Gastroesophageal sphincter (tissue), 3 donors: ENCODE measurements around the gene SDHB.

Experiments
- EP300 ChIP-seq: sonication (generic); formaldehyde crosslinking; IDR thresholded peaks from one replicate; pipeline ENCODE4 v1.6.1; 2017; ENCODE audit warnings: antibody characterized with exemption, mild to moderate bottlenecking
- POLR2A ChIP-seq, 2 donors: fragments of 450-650 bp; IDR thresholded peaks; one replicate each; pipeline ENCODE4 v1.6.1; 2017; ENCODE audit warnings: antibody characterized with exemption in 2 of 2, mild to moderate bottlenecking in 2 of 2, moderate library complexity in 1 of 2
- POLR2AphosphoS5 ChIP-seq: sonication (generic); formaldehyde crosslinking; IDR thresholded peaks from one replicate; pipeline ENCODE4 v1.6.1; 2017; ENCODE audit warnings: antibody characterized with exemption
- TF ChIP-seq, protein P1 (sequence below), 4 experiments: fragments of 200-600 bp in 2 of 4; fragments of 450-650 bp in 2 of 4; sonication (generic) in 1 of 4; IDR thresholded peaks; one replicate each; pipeline ENCODE4 v1.5.1; 2017 to 2019; ENCODE audit warnings: antibody characterized with exemption in 4 of 4, mild to moderate bottlenecking in 2 of 4, moderate library complexity in 2 of 4

DNA sequence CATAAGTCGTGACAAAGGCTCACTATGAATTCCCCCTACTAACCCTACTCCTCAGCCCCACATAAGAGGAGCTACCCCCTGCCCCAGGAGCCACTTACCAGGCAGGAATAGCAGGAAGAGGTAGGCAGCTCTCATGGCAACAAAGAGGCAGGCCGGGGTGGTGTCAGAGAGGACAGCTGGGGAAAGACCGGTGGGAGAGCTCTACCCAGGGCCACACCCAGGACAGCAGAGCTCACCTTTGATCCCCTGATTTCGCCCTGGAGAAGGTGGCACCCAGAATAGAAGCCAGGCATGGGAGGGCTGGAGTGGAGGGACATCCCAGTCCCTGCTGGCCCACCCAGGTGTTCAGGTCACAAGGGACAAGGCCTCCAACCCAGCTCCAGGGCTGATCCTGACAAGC is 75.7 kb downstream of the SDHB start:
- no peak for TF ChIP-seq POLR2A (IDR thresholded peaks at IDR 0.05)
- TF ChIP-seq EP300 = no peak
- TF ChIP-seq, protein P1, sequence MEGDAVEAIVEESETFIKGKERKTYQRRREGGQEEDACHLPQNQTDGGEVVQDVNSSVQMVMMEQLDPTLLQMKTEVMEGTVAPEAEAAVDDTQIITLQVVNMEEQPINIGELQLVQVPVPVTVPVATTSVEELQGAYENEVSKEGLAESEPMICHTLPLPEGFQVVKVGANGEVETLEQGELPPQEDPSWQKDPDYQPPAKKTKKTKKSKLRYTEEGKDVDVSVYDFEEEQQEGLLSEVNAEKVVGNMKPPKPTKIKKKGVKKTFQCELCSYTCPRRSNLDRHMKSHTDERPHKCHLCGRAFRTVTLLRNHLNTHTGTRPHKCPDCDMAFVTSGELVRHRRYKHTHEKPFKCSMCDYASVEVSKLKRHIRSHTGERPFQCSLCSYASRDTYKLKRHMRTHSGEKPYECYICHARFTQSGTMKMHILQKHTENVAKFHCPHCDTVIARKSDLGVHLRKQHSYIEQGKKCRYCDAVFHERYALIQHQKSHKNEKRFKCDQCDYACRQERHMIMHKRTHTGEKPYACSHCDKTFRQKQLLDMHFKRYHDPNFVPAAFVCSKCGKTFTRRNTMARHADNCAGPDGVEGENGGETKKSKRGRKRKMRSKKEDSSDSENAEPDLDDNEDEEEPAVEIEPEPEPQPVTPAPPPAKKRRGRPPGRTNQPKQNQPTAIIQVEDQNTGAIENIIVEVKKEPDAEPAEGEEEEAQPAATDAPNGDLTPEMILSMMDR (IDR thresholded peaks at IDR 0.05) = no peak
- no peak for TF ChIP-seq POLR2AphosphoS5
